Middle frontal gyrus (tissue), 1 donor: ENCODE measurements around the gene TMEM214.

ENCODE experiments used
- DNase-seq: peaks from one replicate; pipeline ENCODE4 v3.0.0-alpha.2; 2015; ENCODE audit warnings: low spot score; ENCODE audit errors: extremely low spot score

TMEM214 gene

GRCh38 chr2:27009083-27009482, 23.7 kb upstream of the TMEM214 start:
- no peak for DNase-seq

GRCh38 chr2:27009716-27010115, 23.0 kb upstream of the TMEM214 start:
- DNase-seq = no peak

GRCh38 chr2:27010139-27010538, 22.6 kb upstream of the TMEM214 start:
- DNase-seq = no peak

- DNase-seq = no peak
Observed at GRCh38 chr2:27013738-27014137, 19.0 kb upstream of the TMEM214 start.

GRCh38 chr2:27014771-27015433, 17.9 kb upstream of the TMEM214 start:
- no peak for DNase-seq

- DNase-seq = no peak
Observed at GRCh38 chr2:27016801-27017325, 15.9 kb upstream of the TMEM214 start.

- no peak for DNase-seq
Observed at GRCh38 chr2:27018142-27018541, 14.6 kb upstream of the TMEM214 start.

- DNase-seq = no peak
Observed at GRCh38 chr2:27019459-27019858, 13.3 kb upstream of the TMEM214 start.

GRCh38 chr2:27019931-27020855, 12.6 kb upstream of the TMEM214 start:
- DNase-seq = no peak

GRCh38 chr2:27021253-27022049, 11.3 kb upstream of the TMEM214 start:
- no peak for DNase-seq

GRCh38 chr2:27023740-27024139, 9.0 kb upstream of the TMEM214 start:
- no peak for DNase-seq

- no peak for DNase-seq
Observed at GRCh38 chr2:27024188-27024587, 8.6 kb upstream of the TMEM214 start.

- no peak for DNase-seq
Observed at GRCh38 chr2:27024812-27025211, 8.0 kb upstream of the TMEM214 start.

- DNase-seq = no peak
Observed at GRCh38 chr2:27025281-27025800, 7.4 kb upstream of the TMEM214 start.

GRCh38 chr2:27025861-27026851, 6.6 kb upstream of the TMEM214 start:
- no peak for DNase-seq

GRCh38 chr2:27027211-27027651, 5.5 kb upstream of the TMEM214 start:
- DNase-seq = no peak

- DNase-seq = no peak
Observed at GRCh38 chr2:27029051-27029450, 3.7 kb upstream of the TMEM214 start.

- DNase-seq = no peak
Observed at GRCh38 chr2:27033253-27033852, 588 bp downstream of the TMEM214 start.

GRCh38 chr2:27038012-27038411, 5.2 kb downstream of the TMEM214 start:
- DNase-seq = no peak
